SHP77 (cell line): ENCODE measurements around the gene PLXDC2.

Experiments used
- DNase-seq, 2 experiments: peaks; one replicate each; lab custom pipeline; 2025; lab: John Stamatoyannopoulos, UW

PLXDC2 gene

DNA sequence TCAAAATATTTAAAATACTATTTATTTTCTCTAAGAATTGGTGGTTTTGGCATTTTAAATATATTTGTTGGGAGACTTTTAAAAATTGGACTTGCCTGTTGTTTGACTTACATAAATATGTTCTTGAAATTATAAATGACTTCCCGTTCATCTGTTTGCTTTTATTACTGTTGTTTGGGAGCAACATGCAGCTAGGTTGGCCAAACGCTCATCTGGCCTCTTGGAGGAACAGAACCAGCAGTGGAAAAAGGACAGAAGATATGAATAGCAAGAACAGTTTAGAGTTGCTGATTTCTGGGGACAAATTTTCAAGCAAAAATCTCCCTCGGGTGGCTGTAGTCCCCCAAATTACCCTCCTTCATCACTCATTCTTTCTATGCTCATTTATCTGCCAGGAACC, 41.6 kb downstream of the PLXDC2 start:
- no peak for DNase-seq

DNA sequence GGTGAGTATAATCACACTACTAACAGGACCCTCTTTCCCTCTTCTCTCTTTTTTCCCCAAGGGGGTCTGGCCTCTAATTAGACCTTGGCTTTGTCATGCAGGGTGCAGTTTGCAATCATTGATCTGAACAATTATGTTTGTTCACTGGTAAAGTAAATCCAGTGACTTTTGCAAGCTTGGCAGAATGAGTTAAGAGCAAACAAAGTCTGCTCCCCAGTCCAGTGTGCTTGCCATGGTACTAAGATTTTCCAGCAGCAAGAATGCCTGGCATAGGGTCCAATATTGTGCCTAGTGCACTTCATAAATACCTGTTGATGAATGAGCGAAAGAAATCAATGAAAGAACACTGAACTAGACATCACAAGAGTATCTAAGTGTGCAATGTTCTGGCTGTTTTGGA, 43.9 kb downstream of the PLXDC2 start:
- no peak for DNase-seq

DNA sequence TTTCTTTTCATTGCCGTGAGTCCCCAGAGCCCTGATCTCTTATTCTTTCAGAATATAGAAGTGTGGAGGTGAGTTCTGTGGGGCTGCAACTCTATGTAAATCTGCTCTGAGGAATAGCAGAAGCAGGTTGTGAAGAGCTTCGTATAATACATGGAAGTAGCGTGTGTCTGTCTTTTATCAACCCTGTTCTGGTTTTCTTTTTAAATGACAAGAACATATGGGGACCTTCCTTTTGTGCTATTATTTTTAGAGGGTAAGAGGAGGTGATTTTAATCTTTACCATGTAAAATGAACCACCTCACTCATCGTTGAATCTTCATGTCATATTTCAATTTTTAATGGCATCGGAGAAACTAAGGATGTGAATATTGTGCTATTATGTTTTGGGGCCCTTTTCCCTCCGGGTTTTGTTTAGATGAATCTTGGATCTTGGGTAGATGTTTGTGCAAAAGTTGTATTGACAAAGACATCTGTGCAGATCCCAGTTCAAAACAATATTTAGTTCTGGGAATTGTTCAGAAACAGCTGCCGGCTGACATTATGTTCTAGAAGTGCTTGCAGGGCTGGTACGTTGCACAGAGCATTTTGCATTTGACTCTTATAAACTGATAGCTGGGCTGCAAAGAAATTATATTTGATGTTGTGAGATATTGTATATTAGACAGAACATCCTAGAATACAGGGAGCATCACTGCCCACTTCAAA, 46.7 kb downstream of the PLXDC2 start:
- no peak for DNase-seq

DNA sequence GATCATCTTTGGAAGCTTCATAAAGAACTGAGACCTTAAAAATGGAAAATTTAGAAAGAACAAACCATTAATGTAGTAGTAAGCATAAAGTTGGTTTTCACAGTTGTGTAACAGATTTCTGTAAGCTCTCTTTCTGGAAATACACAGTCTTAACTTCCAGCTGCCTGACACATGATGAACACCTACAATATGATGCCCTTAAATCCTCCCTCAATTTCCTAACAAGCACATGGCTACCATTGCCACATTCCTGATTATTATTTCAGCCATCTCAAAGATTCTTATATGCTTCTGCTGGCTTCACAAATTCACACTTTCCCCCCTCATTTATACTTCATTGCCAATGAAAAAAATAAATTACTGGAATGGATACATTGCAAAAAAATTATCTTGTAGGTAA, 49.4 kb downstream of the PLXDC2 start:
- no peak for DNase-seq

DNA sequence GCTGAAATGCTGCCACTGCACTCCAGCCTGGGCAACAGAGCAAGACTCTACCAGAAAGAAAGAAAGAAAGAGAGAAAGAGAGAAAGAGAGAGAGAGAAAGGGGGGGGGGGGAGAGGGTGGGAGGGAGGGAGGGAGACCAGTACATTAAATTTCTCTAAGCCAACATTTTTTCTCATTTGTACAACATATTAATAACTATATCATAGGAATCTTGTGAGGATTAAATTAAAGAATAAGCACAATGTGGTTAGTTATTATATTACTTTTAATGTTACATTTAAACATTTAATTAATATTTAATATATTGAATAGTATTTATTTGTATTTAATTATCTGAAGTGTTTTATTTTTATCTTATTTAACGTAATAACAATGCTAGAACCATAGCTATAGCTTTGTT, 53.1 kb downstream of the PLXDC2 start:
- DNase-seq = no peak

DNA sequence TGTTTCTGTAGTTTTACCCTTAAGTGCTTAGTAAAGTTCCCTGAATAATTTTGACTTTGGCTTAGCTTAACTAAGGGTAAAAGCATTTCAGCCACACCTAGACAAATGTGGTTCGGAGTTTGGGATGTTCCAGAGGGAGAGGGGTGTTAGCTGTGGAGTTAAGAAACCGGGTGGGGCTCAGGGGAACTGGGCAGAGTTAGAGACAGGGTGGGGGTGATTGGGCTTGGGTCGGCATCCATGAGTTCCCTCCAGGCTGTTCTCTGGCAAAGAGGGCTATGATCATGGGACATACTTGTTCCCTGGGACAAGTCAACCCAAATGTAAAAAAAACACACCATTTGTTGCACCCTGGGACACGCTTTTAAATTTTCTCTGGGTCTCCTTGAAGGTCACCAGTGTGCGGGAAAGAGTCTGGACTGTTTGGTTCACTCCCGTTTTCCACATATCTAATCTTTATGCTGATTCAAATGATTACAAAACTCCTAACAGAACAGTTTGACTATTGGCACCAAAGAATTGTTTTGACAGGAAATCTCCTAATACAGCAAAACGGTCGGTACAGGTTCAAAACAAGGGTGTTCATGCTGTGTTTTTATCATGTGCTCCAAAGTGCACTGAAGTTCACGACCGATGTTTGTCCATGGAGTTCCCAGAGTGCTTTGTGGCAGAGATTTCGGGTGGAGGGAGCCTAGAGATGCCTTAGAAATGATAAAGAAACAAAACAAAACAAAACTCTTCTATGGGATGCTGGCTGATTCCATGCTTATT, 56.5 kb downstream of the PLXDC2 start:
- no peak for DNase-seq

DNA sequence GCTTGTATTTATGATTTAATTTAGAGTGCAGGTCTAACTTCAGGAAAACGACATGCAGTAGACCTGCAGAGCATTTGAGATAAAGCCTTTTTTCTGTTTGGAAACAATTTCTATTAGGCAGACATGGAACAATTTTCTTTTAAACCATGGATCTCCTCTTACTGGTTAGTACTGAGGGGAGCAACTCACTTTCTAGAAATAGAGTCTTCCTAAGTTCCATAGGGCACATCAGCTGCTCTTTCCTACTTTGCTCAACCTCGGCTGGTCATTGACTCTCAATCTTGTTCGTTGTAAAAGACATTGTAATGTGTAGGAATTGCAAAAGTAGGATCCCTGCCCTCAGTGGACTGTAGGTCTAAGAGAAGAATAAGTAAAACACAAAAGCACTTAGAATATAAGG, 58.0 kb downstream of the PLXDC2 start:
- no peak for DNase-seq

DNA sequence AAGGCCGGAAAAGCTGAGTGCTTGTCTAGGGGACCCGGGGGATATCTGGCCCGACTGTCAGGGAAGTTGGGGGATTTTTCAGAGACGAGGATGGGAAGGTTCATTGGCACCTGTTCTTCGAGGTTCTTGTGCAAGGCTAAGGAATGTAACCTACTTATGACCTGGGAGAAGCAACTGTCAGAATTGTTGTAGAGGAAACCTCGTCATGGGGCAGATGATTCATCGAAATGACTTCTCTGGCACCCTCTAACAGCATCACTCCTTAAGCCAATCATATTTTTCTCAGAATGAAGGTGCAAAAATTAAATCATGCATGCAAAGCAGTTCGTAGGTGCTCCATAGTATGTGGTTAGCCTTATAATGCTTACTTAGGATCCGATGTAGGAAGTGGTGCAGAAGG, 58.6 kb downstream of the PLXDC2 start:
- no peak for DNase-seq

DNA sequence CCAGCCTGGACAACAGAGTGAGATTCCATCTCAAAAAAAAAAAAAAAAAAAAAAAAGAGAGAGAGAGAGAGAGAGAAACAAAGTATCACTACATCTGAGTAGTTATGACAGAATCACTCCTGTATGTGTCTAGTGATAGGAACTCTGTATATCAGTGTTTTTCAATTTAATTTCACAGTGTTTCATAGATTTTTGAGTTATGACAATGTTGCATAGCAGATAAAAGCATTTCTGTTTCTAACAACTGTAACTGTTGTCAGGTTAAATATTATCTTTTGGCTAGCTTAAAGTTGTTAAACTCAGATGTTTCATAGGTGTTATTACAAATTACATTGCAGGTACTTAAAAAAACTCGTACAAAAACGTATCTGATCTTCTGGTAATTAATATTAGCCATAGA, 60.3 kb downstream of the PLXDC2 start:
- no peak for DNase-seq

DNA sequence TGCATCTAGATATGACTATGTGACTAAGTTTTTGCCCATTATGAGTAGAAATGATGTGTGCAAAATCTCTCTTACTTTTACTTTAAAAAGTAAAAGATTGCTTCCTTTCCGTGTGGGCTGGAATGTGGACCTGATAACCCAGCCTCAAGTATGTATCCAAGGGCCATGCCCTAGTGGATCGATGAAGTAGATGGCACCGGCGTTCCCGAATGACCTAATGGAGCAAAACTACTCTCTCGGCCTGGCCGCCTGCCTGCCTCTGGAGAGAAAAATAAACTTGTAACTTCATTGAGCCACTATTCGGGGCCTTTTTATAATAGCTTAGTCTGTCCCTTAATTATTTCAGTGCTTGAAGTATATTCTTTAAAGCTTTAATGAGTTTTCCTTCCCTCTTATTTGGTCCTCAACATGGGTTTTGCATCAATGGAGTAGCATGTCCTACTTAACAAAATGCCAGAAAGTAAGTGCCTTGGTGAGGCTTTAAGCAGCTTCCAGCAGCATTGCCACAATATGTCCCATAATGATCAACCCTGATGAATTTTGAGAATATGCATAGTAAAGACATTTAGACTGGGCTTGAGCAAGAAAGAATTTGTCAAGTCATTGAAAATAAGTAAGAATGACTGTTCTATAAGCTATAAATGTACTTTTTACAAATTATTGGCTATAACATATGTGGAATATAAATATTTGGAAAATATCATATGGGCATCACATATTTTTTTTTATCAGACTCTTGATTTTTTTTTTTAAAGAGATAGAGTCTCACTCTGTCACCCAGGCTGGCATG, 61.4 kb downstream of the PLXDC2 start:
- no peak for DNase-seq

DNA sequence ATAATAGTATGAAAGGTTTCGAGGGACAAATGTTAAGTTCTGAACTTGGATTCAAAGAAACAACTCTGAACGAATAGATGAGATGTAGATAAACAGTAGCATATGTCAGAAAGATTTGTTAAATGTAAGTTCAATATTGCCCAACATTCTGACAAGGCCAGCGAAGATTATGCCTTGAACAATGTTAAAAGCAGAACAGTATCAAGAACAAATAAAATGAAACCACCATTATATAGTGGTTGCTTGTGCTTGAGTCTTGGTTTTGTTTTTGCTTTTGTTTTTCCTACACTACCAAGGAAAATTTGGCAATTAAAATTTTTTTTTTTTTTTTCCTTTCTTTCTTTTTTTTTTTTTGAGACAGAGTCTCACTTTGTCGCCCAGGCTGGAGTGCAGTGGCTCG, 66.4 kb downstream of the PLXDC2 start:
- no peak for DNase-seq

DNA sequence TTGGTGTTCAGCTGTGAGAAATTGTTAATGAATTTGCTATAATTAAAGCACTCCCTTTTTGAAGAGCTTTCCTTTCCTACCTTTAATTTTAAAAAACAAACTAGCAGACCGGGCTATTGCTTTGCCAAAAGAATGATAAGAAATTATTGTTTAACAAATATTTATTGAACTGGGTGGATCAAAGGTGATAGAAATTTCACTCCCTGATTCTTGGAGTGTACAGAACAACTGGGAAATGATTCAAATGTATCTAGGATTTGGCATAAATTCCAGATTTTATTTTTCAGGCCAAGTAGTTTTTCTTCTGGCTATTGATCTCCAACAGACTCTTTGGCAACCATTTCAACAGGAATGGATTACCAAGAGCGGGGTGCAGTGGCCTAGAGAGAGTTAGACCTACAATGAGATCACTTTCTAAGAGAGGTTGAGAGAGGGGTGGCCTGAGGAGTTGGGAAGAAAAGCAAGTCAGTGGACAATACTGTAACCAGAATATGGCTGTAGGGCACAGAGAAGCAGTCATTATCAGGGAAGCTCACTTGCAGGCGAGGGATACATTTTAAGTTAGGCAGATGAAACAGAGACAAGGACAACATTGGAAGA, 71.9 kb downstream of the PLXDC2 start:
- DNase-seq = no peak

DNA sequence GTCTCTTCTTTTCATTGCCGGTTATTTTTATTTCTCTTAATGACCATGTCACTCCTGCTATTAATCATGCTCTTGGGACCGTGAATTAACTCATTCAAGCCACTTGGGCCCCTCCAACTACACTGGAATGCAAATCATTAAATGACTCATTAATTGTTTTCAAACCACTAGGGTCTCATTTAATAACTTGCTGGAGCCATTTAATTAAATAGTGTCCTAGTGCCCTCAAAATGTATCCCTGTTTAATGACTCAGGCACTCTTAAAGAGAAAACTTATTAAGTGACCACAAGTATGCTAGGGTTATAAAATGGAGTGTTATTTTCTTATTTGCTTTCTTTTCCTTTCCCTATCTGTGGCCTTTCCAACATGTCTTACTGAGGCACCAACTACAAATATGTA, 73.0 kb downstream of the PLXDC2 start:
- DNase-seq = no peak

DNA sequence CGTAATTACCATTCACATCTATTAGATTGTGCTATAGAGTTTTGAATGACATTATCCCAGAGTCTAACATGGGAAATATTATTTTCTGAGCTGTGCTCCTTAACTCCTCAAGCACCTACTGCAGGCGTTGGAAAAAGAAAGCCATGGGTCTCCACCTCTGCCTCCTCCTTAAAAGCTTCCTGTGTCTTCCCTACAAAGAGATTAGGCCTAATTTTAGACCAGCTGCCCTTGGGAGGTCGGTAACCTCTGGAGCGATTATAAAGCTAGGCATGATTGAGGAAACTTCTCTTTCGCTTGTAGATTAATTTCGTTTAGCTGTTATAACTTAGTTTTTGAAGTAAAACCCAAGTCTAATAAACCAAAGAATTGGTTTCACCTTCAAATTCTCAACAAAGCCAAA, 75.2 kb downstream of the PLXDC2 start:
- DNase-seq = no peak

DNA sequence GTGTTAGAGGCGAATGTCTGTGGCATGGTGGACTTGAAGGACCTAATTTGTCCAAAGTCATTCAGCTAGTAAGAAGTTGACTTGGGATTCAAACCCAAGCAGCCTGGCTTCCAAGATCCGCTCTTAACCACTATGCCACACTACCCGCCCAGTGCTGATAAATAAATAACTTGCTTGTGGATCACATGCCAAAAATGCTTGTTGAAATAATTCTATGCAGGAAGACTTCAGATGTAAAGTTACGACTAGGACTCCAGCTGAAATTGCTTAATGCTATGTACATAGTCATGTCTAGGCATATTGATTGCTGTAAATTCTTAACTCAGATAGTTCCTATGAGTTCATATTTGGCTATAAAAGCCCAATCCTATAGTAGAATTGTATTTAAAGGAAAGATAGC, 76.0 kb downstream of the PLXDC2 start:
- DNase-seq = no peak

DNA sequence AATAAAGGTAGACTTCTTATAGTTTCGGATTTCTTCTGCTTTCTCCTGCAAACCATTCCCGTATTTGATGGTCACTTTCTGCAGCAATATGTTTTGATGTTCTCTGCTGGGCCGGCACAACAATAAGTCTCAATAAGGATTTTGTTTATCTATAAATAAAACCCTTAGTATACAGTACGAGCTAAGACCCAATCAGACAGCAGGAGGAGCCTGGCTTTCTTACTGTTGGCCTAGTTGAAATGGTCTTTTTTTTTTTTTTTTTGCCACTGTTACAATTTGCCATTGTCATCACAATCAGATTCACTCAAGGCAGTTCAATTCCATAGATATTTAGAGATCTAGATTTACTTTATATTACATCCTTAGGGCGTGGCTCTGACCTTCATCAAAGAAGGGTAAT, 76.4 kb downstream of the PLXDC2 start:
- no peak for DNase-seq

DNA sequence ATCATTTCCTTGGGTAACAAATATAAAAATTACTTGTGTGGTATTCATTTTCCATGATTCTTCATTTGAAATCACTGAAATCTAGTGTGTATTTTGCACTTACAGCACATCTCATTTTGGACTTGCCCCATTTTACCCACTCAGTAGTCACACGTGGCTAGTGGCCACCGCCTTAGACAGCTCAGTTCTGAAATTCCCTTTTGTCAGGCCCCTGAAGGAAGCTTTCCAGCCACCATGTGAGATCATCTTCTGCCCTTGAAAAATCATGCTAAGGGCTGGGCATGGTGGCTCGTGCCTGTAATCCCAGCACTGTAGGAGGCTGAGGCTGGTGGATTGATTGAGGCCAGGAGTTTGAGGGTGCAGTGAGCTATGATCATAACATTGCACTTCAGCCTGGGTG, 79.3 kb downstream of the PLXDC2 start:
- DNase-seq = no peak

DNA sequence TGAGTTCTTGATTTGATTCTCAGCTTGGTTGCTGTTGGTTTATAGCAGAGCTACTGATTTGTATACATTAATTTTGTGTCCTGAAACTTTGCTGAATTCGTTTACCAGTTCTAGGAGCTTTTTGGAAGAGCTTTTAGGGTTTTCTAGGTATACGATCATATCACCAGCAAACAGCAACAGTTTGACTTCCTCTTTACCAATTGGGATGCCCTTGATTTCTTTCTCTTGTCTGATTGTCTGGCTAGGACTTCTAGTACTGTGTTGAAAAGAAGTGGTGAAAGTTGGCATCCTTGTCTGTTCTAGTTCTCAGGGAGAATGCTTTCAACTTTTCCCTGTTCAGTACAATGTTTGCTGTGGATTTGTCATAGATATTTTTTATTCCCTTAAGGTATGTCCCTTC, 86.2 kb downstream of the PLXDC2 start:
- no peak for DNase-seq

DNA sequence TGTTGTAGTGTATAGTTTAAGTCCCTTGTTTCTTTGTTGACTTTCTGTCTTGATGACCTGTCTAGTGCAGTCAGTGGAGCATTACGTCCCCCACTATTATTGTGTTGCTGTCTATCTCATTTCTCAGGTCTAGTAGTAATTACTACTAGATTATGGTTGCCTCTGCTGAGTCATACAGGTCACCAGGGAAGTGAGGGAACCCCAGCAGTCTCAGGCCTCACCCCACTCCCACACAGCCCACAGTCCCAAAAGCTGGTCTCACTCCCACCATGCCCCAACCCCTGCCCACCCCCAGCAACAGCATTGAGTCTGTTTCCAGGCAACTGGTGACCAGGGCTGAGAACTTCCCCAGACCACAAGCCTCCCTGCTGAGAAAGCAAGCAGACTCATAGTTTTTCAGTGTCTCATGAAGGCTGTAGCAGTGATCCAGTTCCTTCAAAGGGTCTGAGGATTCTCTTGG, 88.0 kb downstream of the PLXDC2 start:
- no peak for DNase-seq

DNA sequence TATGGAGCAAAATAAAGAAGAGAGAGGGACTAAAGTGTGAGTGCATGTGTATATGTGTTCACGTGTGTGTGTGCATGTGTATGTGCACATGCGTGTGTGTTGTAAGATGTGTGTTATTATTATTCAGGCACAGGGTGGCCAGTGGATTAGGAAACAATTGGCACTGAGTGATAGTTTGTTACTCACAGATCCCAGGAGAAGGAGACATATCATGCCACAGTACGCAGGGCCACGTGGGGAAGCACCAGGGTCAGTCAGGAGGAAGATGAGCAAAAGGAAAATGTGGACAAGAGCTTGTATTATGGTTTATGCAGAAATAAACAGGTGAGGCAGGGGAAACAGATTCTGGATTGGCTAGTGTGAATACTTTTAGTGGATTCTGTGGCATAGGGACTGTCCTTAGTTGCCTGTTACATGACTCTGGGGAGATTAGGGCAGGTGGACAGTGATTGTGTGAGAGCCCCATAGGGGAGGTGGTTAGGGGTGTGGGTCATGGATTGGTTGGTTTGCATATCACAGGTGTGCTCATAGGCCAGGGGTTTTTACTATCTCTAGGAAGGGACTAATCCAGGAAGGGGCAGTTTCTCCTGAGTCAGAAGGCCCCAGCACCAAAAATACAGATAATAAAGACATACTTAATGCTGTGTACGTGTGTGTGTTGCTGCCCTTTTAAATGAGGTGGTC, 90.0 kb downstream of the PLXDC2 start:
- no peak for DNase-seq

DNA sequence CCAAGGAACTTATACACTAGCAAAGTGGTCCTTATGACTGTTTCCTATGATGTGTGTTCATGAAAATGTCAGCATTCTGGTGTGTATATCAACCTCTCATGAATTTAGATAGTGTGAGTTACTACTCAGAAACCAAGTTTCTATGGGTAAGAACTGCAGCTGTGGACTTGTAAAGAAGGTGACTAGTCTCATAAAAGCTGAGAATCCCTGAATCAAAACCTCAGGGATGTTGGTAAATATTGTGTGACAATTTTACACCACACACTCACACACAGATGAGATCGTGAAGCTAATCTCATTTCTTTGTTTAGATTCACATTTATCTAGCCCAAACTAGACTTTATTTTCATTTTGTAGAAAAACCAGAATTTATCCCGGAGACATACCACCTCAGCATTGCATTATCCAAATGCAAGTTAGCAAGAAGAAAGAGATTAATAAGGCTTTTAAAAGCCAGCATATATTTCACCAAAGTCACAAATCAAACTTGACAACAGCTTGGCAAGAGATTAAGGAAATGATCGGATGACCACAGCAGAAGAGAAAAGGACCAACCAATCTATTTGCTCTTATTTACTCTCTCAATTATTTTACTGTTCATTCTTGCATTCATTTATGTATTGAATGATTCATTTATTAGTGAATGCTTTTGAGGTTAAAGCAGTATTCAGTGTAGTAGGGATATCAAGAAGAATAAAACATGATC, 92.9 kb downstream of the PLXDC2 start:
- DNase-seq = no peak
